Bronchial epithelial cell (primary cell): ENCODE data around the gene ANAPC15. TPM values are rescaled to one million over a fixed set of nuclear protein-coding genes. Genes with fewer than 3 reads are reported as not detected.

Source experiments
- DNase-seq: peaks from one replicate; pipeline ENCODE4 v3.0.0-alpha.2; 2010; ENCODE audit warnings: low read depth
- FAIRE-seq: peaks from 2 replicates; lab custom pipeline; 2011; peaks lifted over from hg19 to GRCh38; lab: Jason Lieb, UNC
- H3K27me3 ChIP-seq: 2 replicates; pipeline ENCODE4 v1.5.1; 2011; ENCODE audit warnings: low read length; ENCODE audit not compliant: control insufficient read depth, insufficient read depth
- H3K36me3 ChIP-seq: 2 replicates; pipeline ENCODE4 v1.5.1; 2011; ENCODE audit warnings: low read length; ENCODE audit not compliant: control insufficient read depth, insufficient read depth
- H3K4me3 ChIP-seq: 2 replicates; pipeline ENCODE4 v1.5.1; 2011; ENCODE audit warnings: mild to moderate bottlenecking, low read depth, low read length, control low read depth
- total RNA-seq: library from RNA; depleted of rRNA; stranded (reverse); fragments of >200 nt; gene quantifications from 2 replicates; pipeline ENCODE4 v1.2.1, GENCODE V29; 2014
- TF ChIP-seq, protein P1 (sequence below): IDR thresholded peaks from 2 replicates; pipeline ENCODE4 v1.5.1; 2011; ENCODE audit warnings: mild to moderate bottlenecking, moderate library complexity, low read length, control low read depth, inconsistent platforms; ENCODE audit not compliant: insufficient read depth, severe bottlenecking

ANAPC15 gene
- total RNA-seq, 1 donor from 2014 or later: 19.0 TPM

- H3K27me3 ChIP-seq: no peaks in the 10 kb centered on the region
- H3K4me3 ChIP-seq: no peak overlapping the region
- peaks cover 3% of the 10 kb centered on the region for H3K36me3 ChIP-seq
- FAIRE-seq (no peak), DNase-seq (peak; percentile 54)
- TF ChIP-seq, protein P1, sequence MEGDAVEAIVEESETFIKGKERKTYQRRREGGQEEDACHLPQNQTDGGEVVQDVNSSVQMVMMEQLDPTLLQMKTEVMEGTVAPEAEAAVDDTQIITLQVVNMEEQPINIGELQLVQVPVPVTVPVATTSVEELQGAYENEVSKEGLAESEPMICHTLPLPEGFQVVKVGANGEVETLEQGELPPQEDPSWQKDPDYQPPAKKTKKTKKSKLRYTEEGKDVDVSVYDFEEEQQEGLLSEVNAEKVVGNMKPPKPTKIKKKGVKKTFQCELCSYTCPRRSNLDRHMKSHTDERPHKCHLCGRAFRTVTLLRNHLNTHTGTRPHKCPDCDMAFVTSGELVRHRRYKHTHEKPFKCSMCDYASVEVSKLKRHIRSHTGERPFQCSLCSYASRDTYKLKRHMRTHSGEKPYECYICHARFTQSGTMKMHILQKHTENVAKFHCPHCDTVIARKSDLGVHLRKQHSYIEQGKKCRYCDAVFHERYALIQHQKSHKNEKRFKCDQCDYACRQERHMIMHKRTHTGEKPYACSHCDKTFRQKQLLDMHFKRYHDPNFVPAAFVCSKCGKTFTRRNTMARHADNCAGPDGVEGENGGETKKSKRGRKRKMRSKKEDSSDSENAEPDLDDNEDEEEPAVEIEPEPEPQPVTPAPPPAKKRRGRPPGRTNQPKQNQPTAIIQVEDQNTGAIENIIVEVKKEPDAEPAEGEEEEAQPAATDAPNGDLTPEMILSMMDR: no peak
These were observed 30.6 kb downstream of the ANAPC15 start for GRCh38 chr11:72081821-72082453.

GRCh38 chr11:72081184-72081644 is 31.3 kb downstream of the ANAPC15 start:
- H3K36me3 ChIP-seq: peaks cover 3% of the 10 kb centered on the region
- no peak for DNase-seq
- H3K4me3 ChIP-seq: peak overlapping the region; percentile 65
- TF ChIP-seq, protein P1: no peak
- H3K27me3 ChIP-seq: no peaks in the 10 kb centered on the region
- FAIRE-seq: no peak

GRCh38 chr11:72080326-72081183 is 31.9 kb downstream of the ANAPC15 start, which contains the start of the genes LRRC51 and NUMA1:
LRRC51 (plus strand) TSS chr11:72080850; CDS start chr11:72089084, 8,234 bp downstream.
NUMA1 (minus strand) TSS chr11:72080542; CDS start chr11:72035943, 44,599 bp downstream.
- H3K36me3 ChIP-seq: peaks cover 1% of the 10 kb centered on the region
- DNase-seq: peak; percentile 100
- peak within 1 kb of the TSS; percentile 65 for H3K4me3 ChIP-seq
- no peaks in the 10 kb centered on the region for H3K27me3 ChIP-seq
- TF ChIP-seq, protein P1: no peak
- FAIRE-seq: no peak

DNA sequence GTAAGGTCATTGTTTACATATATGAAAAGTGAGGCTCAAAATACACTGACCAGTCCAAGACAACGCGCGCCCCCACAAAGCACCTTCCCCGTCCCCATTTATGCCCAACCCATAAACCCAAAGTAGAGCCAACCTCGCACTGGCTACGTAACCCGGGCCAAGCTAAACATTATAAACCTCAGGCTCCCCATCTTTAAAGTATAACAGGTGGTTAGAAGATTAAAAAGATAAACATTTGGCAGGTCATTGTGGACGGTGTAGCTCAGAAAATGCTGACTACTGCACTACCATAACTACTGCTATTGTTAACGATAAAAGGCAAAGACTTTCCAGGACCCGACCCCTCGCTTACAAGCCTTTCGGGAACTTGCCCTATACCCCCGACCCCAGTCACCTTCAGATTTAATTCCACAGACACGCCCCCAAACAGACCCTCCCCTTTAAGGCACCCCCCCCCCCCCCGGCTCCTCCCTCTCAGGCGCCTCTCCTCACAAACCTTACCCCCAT is 32.6 kb downstream of the ANAPC15 start:
- peak overlapping the region; percentile 65 for H3K4me3 ChIP-seq
- FAIRE-seq: no peak
- H3K27me3 ChIP-seq: no peaks in the 10 kb centered on the region
- TF ChIP-seq, protein P1: no peak
- peaks cover 1% of the 10 kb centered on the region for H3K36me3 ChIP-seq
- DNase-seq: no peak

DNA sequence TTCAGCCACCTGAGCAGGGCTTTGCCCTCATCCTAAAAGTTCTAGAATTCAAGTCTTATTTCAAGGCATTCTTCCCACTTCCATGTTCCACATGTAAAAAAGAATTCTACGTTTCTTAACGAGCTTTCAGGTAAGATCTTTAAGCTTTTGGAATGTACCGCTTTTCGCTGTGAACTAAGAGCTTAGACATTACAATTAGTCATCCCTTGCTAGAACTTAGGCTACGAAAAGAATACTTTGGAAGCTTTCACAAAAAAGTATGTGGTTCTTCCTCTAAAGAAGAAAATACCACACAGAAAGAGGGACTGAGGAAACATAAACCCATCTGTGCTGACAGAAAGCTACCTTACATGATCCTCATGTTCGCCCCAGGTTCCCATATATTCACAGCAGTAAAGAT is 34.0 kb downstream of the ANAPC15 start:
- DNase-seq (peak; percentile 61), FAIRE-seq (no peak)
- Histone ChIP-seq H3K4me3 (peak overlapping the region; percentile 65), H3K36me3 (peaks cover 2% of the 10 kb centered on the region), H3K27me3 (no peaks in the 10 kb centered on the region)
- TF ChIP-seq, protein P1: no peak
